HepG2 (cell line): Measurements from ENCODE around the gene RFX2. TPM values are rescaled to one million over a fixed set of nuclear protein-coding genes. Genes with fewer than 3 reads are reported as not detected.

ENCODE experiments used
- ATAC-seq: fragments of 200-7000 bp; cut with Tn5 transposase; 3 replicates; pipeline ENCODE4 v1.9.1; 2020; ENCODE audit warnings: mild to moderate bottlenecking, moderate library complexity
- BruUV-seq: library from RNA; stranded (reverse); fragments of 400-500 nt; replicated peaks from 2 replicates; lab custom pipeline; 2021; lab: Mats Ljungman, UMichigan
- CTCF ChIA-PET: fragments of 300-600 bp; formaldehyde crosslinking; extraction: SDS; loops from one replicate; lab custom pipeline; 2021; ENCODE audit warnings: low total read pairs, inconsistent platforms, low intra/inter-chr PET ratio; lab: Yijun Ruan, JAX
- POLR2A ChIA-PET: fragments of 350-600 bp; sonication (Branson Sonifier 250); formaldehyde crosslinking; loops from one replicate; lab custom pipeline; 2020; ENCODE audit warnings: antibody characterized with exemption, inconsistent platforms; lab: Yijun Ruan, JAX
- DNase-seq: peaks from one replicate; pipeline ENCODE4 v3.0.0-alpha.2; 2015; ENCODE audit warnings: low spot score
- FAIRE-seq: peaks from 3 replicates; lab custom pipeline; 2011; peaks lifted over from hg19 to GRCh38; lab: Jason Lieb, UNC
- H2AFZ ChIP-seq: one replicate; pipeline ENCODE4 v1.6.1; 2011; ENCODE audit warnings: low read length, inconsistent platforms
- H3K27ac ChIP-seq: fragments of 300-600 bp; 3 replicates; pipeline ENCODE4 v1.8.0; 2011; ENCODE audit warnings: mixed run types, mild to moderate bottlenecking, mixed read lengths, low read length, inconsistent platforms; ENCODE audit not compliant: insufficient read depth; ENCODE audit errors: extremely low read length
- H3K27me3 ChIP-seq, 2 experiments: fragments of 200-600 bp in 1 of 2; 2 replicates in 1 of 2; 3 replicates in 1 of 2; pipeline versions ENCODE4 v1.6.0 to v1.8.0; 2011; ENCODE audit warnings: low read length in 2 of 2, mild to moderate bottlenecking in 2 of 2, moderate library complexity in 2 of 2, inconsistent platforms in 1 of 2; ENCODE audit not compliant: insufficient read depth in 2 of 2, control insufficient read depth in 1 of 2
- H3K36me3 ChIP-seq, 2 experiments: fragments of 200-600 bp in 1 of 2; replicated peaks in 1 of 2; 2 replicates in 1 of 2; 3 replicates in 1 of 2; pipeline versions ENCODE4 v1.5.1 to v1.8.0; 2011; ENCODE audit warnings: low read length in 2 of 2, inconsistent platforms in 1 of 2; ENCODE audit not compliant: insufficient read depth in 2 of 2, control insufficient read depth in 1 of 2
- H3K4me1 ChIP-seq: 2 replicates; pipeline ENCODE4 v1.5.1; 2012; ENCODE audit warnings: low read length, inconsistent platforms; ENCODE audit not compliant: insufficient read depth
- H3K4me2 ChIP-seq: 2 replicates; pipeline ENCODE4 v1.6.0; 2011; ENCODE audit warnings: low read depth, low read length, inconsistent platforms
- H3K4me3 ChIP-seq, 3 experiments: fragments of 200-600 bp in 1 of 3; sonication (generic), shearing (Covaris generic) in 1 of 3; replicated peaks in 1 of 3; 2 replicates each; pipeline ENCODE4 v1.5.1; 2011 to 2016; ENCODE audit warnings: low read length in 3 of 3, inconsistent platforms in 2 of 3, low read depth in 2 of 3, mild to moderate bottlenecking in 2 of 3, control low read depth in 1 of 3, mixed read lengths in 1 of 3; ENCODE audit not compliant: insufficient read depth in 1 of 3
- H3K79me2 ChIP-seq: one replicate; pipeline ENCODE4 v1.6.1; 2011; ENCODE audit warnings: low read length, inconsistent platforms; ENCODE audit not compliant: insufficient read depth
- H3K9ac ChIP-seq: 2 replicates; pipeline ENCODE4 v1.6.0; 2011; ENCODE audit warnings: mild to moderate bottlenecking, low read depth, low read length, inconsistent platforms; ENCODE audit not compliant: insufficient read depth
- H3K9me3 ChIP-seq: 2 replicates; pipeline ENCODE4 v1.5.1; 2012; ENCODE audit warnings: mild to moderate bottlenecking, low read length
- H4K20me1 ChIP-seq: 2 replicates; pipeline ENCODE4 v1.6.0; 2011; ENCODE audit warnings: inconsistent platforms, mild to moderate bottlenecking, low read length, moderate library complexity; ENCODE audit not compliant: insufficient read depth
- FOSL1 ChIP-seq: sonication (generic); formaldehyde crosslinking; IDR thresholded peaks from 2 replicates; pipeline ENCODE4 v1.9.0; 2021; ENCODE audit warnings: missing genetic modification reagents, borderline replicate concordance
- HNRNPUL1 ChIP-seq: fragments of 200-400 bp; formaldehyde crosslinking; IDR thresholded peaks from 2 replicates; pipeline ENCODE4 v1.6.1; 2017; ENCODE audit warnings: low read depth, mild to moderate bottlenecking, low read length, moderate library complexity
- POLR2AphosphoS5 ChIP-seq: IDR thresholded peaks from 2 replicates; pipeline ENCODE4 v1.6.1; 2012; ENCODE audit warnings: low read depth, low read length
- STAT6 ChIP-seq: sonication (generic); formaldehyde crosslinking; IDR thresholded peaks from 2 replicates; pipeline ENCODE4 v1.4.0; 2020; ENCODE audit warnings: missing genetic modification reagents, mild to moderate bottlenecking, borderline replicate concordance
- ZFX ChIP-seq: sonication (generic); formaldehyde crosslinking; IDR thresholded peaks from 2 replicates; pipeline ENCODE4 v1.4.0; 2020; ENCODE audit warnings: mild to moderate bottlenecking, low read depth, missing genetic modification reagents, moderate library complexity
- WGBS: methylation state at CpG from one replicate; pipeline ENCODE4 v1.1.6; 2017; ENCODE audit warnings: low lambda C conversion rate; 5-methylcytosine and 5-hydroxymethylcytosine counted together
- in situ Hi-C: cut with HindIII; loops from 2 replicates; pipeline ENCODE4 v1.10.0; 2017; ENCODE audit warnings: low pct_unique_long_range_greater_than_20kb; ENCODE audit not compliant: extremely low pct_ligation_motif_present
- intact Hi-C: fragments of 100-400 bp; cut with micrococcal nuclease; formaldehyde crosslinking; loops from one replicate; pipeline ENCODE4 v1.10.0; 2022; ENCODE audit not compliant: unreplicated experiment
- polyA plus RNA-seq, 8 experiments: library from polyadenylated mRNA; depleted of rRNA in 3 of 8; stranded (reverse) in 7 of 8; unstranded in 1 of 8; fragments of >200 nt; fragmentation: Illumina TruSeq in 4 of 8; extraction: Trizol in 4 of 8; gene quantifications; 2 replicates each; pipeline versions ENCODE4 v1.2.1 to v1.2.3, GENCODE V29; 2011 to 2016; ENCODE audit warnings: low read depth in 4 of 8, missing spikeins in 1 of 8, mixed read lengths in 1 of 8; ENCODE audit not compliant: insufficient read depth in 1 of 8
- total RNA-seq, 5 experiments: library from RNA; depleted of rRNA; stranded (reverse); fragments of >200 nt; fragmentation: Illumina TruSeq; extraction: Trizol; gene quantifications; 2 replicates each; pipeline ENCODE4 v1.2.3, GENCODE V29; 2016; ENCODE audit warnings: low read depth in 1 of 5

Gene RFX2
- total and polyA plus RNA-seq, 2 of the 13 experiments (the other 11 are each of a cell fraction or from before 2014, with no cell fraction given) = 2.8 to 3.3 TPM

GRCh38 chr19:6017576-6017975 lies 92.7 kb downstream of the RFX2 start:
- in situ Hi-C loops (no loop called here), intact Hi-C loops (no loop called here)
- no peak overlapping the region for H3K4me2 ChIP-seq
- no peaks in the 10 kb centered on the region for H4K20me1 ChIP-seq
- ChIA-PET CTCF (no interaction called here), POLR2A (no interaction called here)
- no peaks in the 10 kb centered on the region for H3K36me3 ChIP-seq
- peaks cover 61% of the 10 kb centered on the region for H3K4me1 ChIP-seq
- FAIRE-seq = no peak
- no peak overlapping the region for H3K9ac ChIP-seq
- no peak for TF ChIP-seq FOSL1 (CRISPR knock-in tag)
- no peak for TF ChIP-seq HNRNPUL1
- no peak for TF ChIP-seq ZFX (CRISPR knock-in tag)
- no peak for TF ChIP-seq STAT6 (CRISPR knock-in tag)
- no peak for TF ChIP-seq POLR2AphosphoS5
- no peak for DNase-seq
- no TSS peak for BruUV-seq
- no peaks in the 10 kb centered on the region for H3K79me2 ChIP-seq
- H3K4me3 ChIP-seq = no peak overlapping the region
- WGBS = 42% methylated on average over 2 of the region's 11 CpGs
- H2AFZ ChIP-seq = no peak overlapping the region
- no peak for ATAC-seq
- no peak overlapping the region for H3K27ac ChIP-seq
- no peaks in the 10 kb centered on the region for H3K9me3 ChIP-seq
- peaks cover 5 to 40% of the 10 kb centered on the region in 2 experiments for H3K27me3 ChIP-seq
